ENCODE measurements around the gene GLDN.

- TF ChIP-seq, protein P1, sequence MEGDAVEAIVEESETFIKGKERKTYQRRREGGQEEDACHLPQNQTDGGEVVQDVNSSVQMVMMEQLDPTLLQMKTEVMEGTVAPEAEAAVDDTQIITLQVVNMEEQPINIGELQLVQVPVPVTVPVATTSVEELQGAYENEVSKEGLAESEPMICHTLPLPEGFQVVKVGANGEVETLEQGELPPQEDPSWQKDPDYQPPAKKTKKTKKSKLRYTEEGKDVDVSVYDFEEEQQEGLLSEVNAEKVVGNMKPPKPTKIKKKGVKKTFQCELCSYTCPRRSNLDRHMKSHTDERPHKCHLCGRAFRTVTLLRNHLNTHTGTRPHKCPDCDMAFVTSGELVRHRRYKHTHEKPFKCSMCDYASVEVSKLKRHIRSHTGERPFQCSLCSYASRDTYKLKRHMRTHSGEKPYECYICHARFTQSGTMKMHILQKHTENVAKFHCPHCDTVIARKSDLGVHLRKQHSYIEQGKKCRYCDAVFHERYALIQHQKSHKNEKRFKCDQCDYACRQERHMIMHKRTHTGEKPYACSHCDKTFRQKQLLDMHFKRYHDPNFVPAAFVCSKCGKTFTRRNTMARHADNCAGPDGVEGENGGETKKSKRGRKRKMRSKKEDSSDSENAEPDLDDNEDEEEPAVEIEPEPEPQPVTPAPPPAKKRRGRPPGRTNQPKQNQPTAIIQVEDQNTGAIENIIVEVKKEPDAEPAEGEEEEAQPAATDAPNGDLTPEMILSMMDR (IDR thresholded peaks at IDR 0.05): no peak
- no peak for TF ChIP-seq POLR2A (IDR thresholded peaks at IDR 0.05; ENCODE audit: low read depth)
These were observed 34.6 kb downstream of the GLDN start for GRCh38 chr15:51375966-51376640.
